ENCODE data around the gene CYP21A2.
"Not testable (repeated sequence)": the region's sequence is repeated elsewhere in the genome, so short reads cannot be mapped to it uniquely, and the experiment has no call there.

CYP21A2 gene

DNA sequence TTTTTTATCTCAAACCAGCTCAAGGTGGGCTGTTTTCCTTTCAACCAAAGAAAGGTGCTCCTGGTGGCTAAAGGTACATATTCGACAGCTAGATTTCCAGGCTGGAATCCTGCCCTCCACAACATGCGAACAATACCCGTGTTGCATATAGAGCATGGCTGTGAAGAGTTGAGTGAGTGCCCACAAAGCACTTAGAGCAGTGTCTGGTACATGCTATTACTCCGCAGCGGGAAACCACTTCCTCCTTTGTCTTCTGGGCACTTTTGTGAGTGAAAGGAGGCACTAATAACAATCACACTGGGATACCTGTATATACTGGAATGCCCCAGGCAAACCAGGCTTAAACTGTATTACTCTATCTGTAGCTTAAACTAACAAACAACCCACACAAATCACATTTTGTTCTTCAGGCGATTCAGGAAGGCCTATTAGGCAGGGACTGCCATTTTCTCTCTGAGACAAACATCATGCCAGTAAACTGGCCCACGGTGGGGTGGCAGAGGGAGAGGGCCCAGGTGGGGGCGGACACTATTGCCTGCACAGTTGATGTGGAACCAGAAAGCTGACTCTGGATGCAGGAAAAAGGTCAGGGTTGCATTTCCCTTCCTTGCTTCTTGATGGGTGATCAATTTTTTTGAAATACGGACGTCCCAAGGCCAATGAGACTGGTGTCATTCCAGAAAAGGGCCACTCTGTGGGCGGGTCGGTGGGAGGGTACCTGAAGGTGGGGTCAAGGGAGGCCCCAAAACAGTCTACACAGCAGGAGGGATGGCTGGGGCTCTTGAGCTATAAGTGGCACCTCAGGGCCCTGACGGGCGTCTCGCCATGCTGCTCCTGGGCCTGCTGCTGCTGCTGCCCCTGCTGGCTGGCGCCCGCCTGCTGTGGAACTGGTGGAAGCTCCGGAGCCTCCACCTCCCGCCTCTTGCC, at the start of gene CYP21A2:
TSS of gene CYP21A2 (plus strand) at position 818 of the 927 bp plus-strand sequence. CDS start at position 826, 8 bp downstream.
- peak; percentile 41 for DNase-seq

DNA sequence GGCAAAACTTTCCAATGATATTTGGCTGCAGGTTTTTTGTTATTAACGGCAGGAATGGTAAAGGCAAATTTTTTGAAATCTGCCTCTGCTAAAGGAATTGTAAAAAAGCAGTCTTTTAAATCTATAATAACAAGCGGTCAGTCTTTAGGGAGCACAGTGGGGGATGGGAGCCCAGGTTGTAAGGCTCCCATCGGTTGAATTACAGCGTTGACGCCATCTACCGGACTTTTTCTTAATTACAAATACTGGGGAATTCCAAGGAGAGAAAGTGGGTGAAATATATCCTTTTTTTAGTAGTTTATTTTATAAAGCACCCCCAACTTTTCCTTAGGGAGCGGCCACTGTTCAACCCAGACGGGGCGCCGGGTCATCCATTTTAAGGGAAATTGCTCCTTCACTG, 48.9 kb upstream of the CYP21A2 start:
- not testable (repeated sequence) for DNase-seq

DNA sequence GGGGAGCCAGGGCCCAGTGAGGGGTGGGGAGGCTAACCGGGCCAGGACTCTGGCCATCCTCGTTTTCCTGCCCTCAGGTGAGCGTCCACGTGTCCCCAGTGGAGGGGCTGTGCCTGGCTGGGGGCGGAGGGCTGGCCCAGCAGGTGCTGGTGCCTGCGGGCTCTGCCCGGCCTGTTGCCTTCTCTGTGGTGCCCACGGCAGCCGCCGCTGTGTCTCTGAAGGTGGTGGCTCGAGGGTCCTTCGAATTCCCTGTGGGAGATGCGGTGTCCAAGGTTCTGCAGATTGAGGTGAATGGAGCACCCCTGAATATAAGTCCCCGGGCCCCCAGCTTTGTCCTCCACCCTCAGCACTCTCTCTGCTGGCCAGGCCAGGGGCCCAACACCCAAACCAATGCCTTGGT, 43.8 kb upstream of the CYP21A2 start:
- not testable (repeated sequence) for DNase-seq

DNA sequence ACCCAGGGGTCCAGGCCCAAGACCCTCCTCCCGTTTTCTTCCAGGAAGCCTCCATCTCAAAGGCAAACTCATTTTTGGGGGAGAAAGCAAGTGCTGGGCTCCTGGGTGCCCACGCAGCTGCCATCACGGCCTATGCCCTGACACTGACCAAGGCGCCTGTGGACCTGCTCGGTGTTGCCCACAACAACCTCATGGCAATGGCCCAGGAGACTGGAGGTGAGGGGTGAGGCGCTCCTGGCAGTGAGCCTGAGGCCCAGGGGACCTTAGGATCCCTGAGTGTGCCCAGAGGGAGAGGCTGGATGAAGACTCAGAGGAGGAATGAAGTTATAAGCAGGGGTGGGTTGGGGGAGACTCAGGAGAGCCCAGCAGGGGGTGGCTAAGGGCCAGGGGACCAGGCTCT, 41.8 kb upstream of the CYP21A2 start:
- not testable (repeated sequence) for DNase-seq

GRCh38 chr6:32002546-32003268, 35.5 kb upstream of the CYP21A2 start:
- DNase-seq = not testable (repeated sequence)

DNA sequence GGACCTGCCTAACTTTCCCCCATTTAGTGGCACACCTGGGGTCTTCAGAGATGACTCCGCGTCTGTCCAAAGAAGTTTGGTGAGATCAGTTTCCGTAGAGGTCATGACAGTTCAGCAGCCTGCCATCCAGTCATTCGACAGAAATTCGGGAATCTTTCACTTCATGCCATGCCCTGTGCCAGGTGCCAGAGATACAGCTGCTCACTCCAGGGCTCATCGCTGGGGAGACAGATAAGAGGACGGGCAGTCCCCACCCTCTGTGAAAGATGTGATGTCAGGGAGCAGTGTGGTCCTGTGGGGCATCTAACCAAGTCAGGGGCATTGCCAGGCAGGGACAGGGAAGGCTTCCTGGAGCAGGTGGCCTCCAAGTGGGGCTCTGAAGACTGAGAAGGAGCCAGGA, 34.9 kb upstream of the CYP21A2 start:
- not testable (repeated sequence) for DNase-seq

GRCh38 chr6:32004393-32004792, 33.8 kb upstream of the CYP21A2 start:
- not testable (repeated sequence) for DNase-seq

GRCh38 chr6:32004864-32005537, 33.2 kb upstream of the CYP21A2 start:
- DNase-seq = peak; percentile 32

GRCh38 chr6:32005538-32005880, 32.7 kb upstream of the CYP21A2 start:
- not testable (repeated sequence) for DNase-seq

- DNase-seq = not testable (repeated sequence)
These were observed 32.2 kb upstream of the CYP21A2 start for GRCh38 chr6:32005991-32006529.

- DNase-seq = not testable (repeated sequence)
These were observed 31.1 kb upstream of the CYP21A2 start for GRCh38 chr6:32007086-32007485.

- DNase-seq = not testable (repeated sequence)
These were observed 30.2 kb upstream of the CYP21A2 start for GRCh38 chr6:32008037-32008436.

- not testable (repeated sequence) for DNase-seq
These were observed 29.6 kb upstream of the CYP21A2 start for GRCh38 chr6:32008616-32009015.

GRCh38 chr6:32009537-32009936, 28.7 kb upstream of the CYP21A2 start:
- not testable (repeated sequence) for DNase-seq

GRCh38 chr6:32010856-32011530, 27.2 kb upstream of the CYP21A2 start:
- not testable (repeated sequence) for DNase-seq

DNA sequence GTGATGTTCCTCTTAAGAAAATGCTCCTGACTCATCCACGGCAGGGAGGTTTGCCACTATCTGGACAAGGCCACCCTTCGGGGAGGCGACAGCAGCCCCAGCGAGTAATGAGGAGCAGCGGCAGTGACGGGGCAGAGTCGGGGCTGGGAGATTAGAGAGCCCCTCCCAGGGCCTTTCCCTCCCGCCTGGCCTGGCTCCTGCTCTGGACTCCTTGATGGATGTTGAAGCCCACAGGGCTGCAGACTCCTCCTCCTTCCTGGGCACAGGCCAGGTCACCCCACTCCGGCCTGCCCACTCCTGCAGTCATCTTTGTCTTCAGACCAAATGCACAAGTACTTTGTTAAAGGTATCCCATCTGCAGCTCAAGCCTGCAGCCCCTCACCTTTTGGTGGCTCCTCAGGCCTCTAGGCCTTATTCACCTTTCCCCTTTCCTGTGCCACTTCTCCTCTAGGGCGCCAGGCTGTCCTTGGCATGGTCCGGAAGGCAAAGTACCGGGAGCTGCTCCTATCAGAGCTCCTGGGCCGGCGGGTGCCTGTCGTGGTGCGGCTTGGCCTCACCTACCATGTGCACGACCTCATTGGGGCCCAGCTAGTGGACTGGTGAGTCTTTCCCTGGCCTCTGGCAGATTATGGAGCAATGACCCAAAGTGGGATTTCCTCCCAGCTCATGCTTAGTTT, 25.1 kb upstream of the CYP21A2 start:
- DNase-seq = not testable (repeated sequence)

DNA sequence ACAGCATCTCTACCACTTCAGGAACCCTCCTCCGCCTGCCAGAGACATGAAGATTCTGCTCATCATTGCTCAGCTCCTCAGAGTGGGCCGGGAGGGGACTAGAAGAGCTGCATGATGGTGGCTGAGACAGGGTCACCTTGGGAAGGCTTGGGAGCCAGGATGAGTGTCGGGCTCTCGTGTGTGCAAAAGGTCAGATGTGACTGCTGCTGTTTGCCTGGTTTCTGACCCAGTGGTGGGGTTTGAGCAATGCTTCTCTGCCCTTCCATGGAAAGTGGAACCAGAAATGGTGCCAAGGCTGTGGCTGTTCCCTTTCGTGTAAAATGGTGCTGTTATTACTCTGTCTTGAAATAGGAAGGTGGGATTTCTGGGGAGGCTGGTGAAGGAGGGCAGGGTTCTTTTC, 24.5 kb upstream of the CYP21A2 start:
- not testable (repeated sequence) for DNase-seq

DNA sequence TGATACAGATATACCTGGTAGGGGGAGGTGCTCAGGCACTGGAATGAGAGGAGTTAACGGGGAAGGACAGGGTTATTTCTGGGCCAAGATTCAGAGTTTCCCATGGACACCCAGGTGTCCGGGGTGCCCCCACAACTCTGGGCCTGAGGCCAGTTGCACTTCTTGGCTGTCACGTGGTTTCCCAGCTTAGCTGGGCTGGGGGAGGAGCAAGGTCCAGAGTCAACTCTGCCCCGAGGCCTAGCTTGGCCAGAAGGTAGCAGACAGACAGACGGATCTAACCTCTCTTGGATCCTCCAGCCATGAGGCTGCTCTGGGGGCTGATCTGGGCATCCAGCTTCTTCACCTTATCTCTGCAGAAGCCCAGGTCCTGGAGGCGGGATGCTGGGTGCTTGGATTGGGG, 23.7 kb upstream of the CYP21A2 start, which contains the start of gene C4B:
TSS of gene C4B (plus strand) at position 249 of the 400 bp plus-strand sequence. CDS start at position 300, 51 bp downstream.
- DNase-seq = not testable (repeated sequence)

DNA sequence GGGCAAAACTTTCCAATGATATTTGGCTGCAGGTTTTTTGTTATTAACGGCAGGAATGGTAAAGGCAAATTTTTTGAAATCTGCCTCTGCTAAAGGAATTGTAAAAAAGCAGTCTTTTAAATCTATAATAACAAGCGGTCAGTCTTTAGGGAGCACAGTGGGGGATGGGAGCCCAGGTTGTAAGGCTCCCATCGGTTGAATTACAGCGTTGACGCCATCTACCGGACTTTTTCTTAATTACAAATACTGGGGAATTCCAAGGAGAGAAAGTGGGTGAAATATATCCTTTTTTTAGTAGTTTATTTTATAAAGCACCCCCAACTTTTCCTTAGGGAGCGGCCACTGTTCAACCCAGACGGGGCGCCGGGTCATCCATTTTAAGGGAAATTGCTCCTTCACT, 16.1 kb upstream of the CYP21A2 start:
- DNase-seq = not testable (repeated sequence)

- not testable (repeated sequence) for DNase-seq
These were observed 9.6 kb upstream of the CYP21A2 start for GRCh38 chr6:32028631-32029030.

DNA sequence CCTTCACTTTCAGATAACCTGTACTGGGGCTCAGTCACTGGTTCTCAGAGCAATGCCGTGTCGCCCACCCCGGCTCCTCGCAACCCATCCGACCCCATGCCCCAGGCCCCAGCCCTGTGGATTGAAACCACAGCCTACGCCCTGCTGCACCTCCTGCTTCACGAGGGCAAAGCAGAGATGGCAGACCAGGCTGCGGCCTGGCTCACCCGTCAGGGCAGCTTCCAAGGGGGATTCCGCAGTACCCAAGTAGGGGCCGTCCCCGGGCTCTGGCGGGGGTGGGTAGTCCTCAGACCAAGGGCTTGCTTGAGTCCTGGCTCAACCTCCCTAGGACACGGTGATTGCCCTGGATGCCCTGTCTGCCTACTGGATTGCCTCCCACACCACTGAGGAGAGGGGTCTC, 8.7 kb upstream of the CYP21A2 start:
- DNase-seq = not testable (repeated sequence)
